K562 (cell line): ENCODE results near the gene TMOD2. TPM values are rescaled to one million over a fixed set of nuclear protein-coding genes. Genes with fewer than 3 reads are reported as not detected.

Source experiments
- CEBPZ ChIP-seq: fragments of 150-350 bp; IDR thresholded peaks from 2 replicates; pipeline ENCODE4 v1.6.1; 2014; ENCODE audit warnings: low read depth, mild to moderate bottlenecking, low read length, borderline replicate concordance
- GTF3C2 ChIP-seq: IDR thresholded peaks from 3 replicates; pipeline ENCODE4 v1.6.1; 2011; ENCODE audit warnings: borderline replicate concordance, mild to moderate bottlenecking, moderate library complexity; ENCODE audit not compliant: insufficient read length; ENCODE audit errors: extremely low read depth
- MNT ChIP-seq, 2 experiments: fragments of 450-650 bp; conservative IDR thresholded peaks; 2 replicates each; pipeline ENCODE4 v1.6.1; 2017; ENCODE audit warnings: mild to moderate bottlenecking in 2 of 2, moderate library complexity in 2 of 2
- RBM25 ChIP-seq: fragments of 200-400 bp; formaldehyde crosslinking; IDR thresholded peaks from 2 replicates; pipeline ENCODE4 v1.6.1; 2018; ENCODE audit warnings: low read length, low read depth, moderate library complexity; ENCODE audit not compliant: severe bottlenecking
- SMARCA4 ChIP-seq: fragments of 450-650 bp; IDR thresholded peaks from 2 replicates; pipeline ENCODE4 v1.6.1; 2016
- TAF1 ChIP-seq: IDR thresholded peaks from 2 replicates; pipeline ENCODE4 v1.6.1; 2011; ENCODE audit warnings: mild to moderate bottlenecking, low read length, moderate library complexity; ENCODE audit not compliant: insufficient read depth, control insufficient read depth, severe bottlenecking; ENCODE audit errors: extremely low read depth
- TCFL5 ChIP-seq: fragments of 250-450 bp; sonication (Bioruptor Pico); conservative IDR thresholded peaks from 2 replicates; pipeline ENCODE4 v1.6.1; 2021; ENCODE audit warnings: mild to moderate bottlenecking, moderate library complexity, matching md5 sums
- TSC22D4 ChIP-seq: fragments of 450-650 bp; IDR thresholded peaks from 2 replicates; pipeline ENCODE4 v1.6.1; 2016; ENCODE audit warnings: missing genetic modification characterization, missing biosample characterization, control low read depth
- polyA plus RNA-seq, 8 experiments: library from polyadenylated mRNA; depleted of rRNA in 4 of 8; stranded (reverse) in 5 of 8; unstranded in 3 of 8; fragments of >200 nt; fragmentation: Nextera tagmentation in 2 of 8; fragmentation: Illumina TruSeq in 1 of 8; extraction: Ambion mirVana in 2 of 8; extraction: Trizol in 1 of 8; gene quantifications; 2 replicates each; pipeline versions ENCODE4 v1.2.1 to v1.2.3, GENCODE V29; 2011 to 2014; ENCODE audit warnings: inconsistent platforms in 1 of 8, missing spikeins in 1 of 8
- total RNA-seq, 7 experiments: library from RNA; depleted of rRNA in 6 of 7; stranded (reverse); fragments of >200 nt in 6 of 7; fragmentation: Illumina TruSeq in 2 of 7; extraction: Trizol in 2 of 7; gene quantifications; 2 replicates each; pipeline versions ENCODE4 v1.2.1 to v1.2.3, GENCODE V29; 2011 to 2021; ENCODE audit warnings: low replicate concordance in 1 of 7
- TF ChIP-seq, protein P1 (sequence below): sonication (generic); formaldehyde crosslinking; IDR thresholded peaks from 2 replicates; pipeline ENCODE4 v1.8.0; 2022; ENCODE audit warnings: mild to moderate bottlenecking, low read depth, missing genetic modification reagents
- TF ChIP-seq, protein P2 (sequence below): fragments of 450-650 bp; IDR thresholded peaks from 2 replicates; pipeline ENCODE4 v1.6.1; 2018; ENCODE audit warnings: mild to moderate bottlenecking, low read depth; ENCODE audit not compliant: partially characterized antibody

TMOD2 gene
- total and polyA plus RNA-seq, 9 of the 15 experiments (the other 6 are each of a cell fraction or from before 2014, with no cell fraction given): 0.49 to 3.8 (median 3.0) TPM

- no peak for TF ChIP-seq GTF3C2
- TF ChIP-seq RBM25: no peak
- no peak for TF ChIP-seq MNT (conservative IDR thresholded peaks at IDR 0.05)
- TF ChIP-seq TAF1: no peak
- TF ChIP-seq TCFL5: no peak
- TF ChIP-seq, protein P1, sequence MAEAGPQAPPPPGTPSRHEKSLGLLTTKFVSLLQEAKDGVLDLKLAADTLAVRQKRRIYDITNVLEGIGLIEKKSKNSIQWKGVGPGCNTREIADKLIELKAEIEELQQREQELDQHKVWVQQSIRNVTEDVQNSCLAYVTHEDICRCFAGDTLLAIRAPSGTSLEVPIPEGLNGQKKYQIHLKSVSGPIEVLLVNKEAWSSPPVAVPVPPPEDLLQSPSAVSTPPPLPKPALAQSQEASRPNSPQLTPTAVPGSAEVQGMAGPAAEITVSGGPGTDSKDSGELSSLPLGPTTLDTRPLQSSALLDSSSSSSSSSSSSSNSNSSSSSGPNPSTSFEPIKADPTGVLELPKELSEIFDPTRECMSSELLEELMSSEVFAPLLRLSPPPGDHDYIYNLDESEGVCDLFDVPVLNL (CRISPR knock-in tag): no peak
- no peak for TF ChIP-seq CEBPZ
- TF ChIP-seq SMARCA4: peak; percentile 50; the same call in 1 of the 2 replicates
- TF ChIP-seq, protein P2, sequence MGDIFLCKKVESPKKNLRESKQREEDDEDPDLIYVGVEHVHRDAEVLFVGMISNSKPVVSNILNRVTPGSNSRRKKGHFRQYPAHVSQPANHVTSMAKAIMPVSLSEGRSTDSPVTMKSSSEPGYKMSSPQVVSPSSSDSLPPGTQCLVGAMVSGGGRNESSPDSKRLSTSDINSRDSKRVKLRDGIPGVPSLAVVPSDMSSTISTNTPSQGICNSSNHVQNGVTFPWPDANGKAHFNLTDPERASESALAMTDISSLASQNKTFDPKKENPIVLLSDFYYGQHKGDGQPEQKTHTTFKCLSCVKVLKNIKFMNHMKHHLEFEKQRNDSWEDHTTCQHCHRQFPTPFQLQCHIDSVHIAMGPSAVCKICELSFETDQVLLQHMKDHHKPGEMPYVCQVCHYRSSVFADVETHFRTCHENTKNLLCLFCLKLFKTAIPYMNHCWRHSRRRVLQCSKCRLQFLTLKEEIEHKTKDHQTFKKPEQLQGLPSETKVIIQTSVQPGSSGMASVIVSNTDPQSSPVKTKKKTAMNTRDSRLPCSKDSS: no peak
- TF ChIP-seq TSC22D4: no peak
Measured at GRCh38 chr15:51842852-51843737, 91.7 kb downstream of the TMOD2 start (continued).
